NOMO-1 (cell line): ENCODE data around the gene KCNJ15.

ENCODE experiments used
- DNase-seq, 2 experiments: peaks; one replicate each; lab custom pipeline; 2025; ENCODE audit not compliant: unreplicated experiment in 2 of 2; lab: John Stamatoyannopoulos, UW

The KCNJ15 gene

GRCh38 chr21:38297194-38297631 is 40.4 kb downstream of the KCNJ15 start:
- DNase-seq: peak; percentile 26 to 65

- no peak for DNase-seq
These were observed 41.1 kb downstream of the KCNJ15 start for GRCh38 chr21:38297871-38298270.

- DNase-seq: no peak
These were observed 42.0 kb downstream of the KCNJ15 start for GRCh38 chr21:38298832-38299231.

- DNase-seq: no peak
These were observed 42.9 kb downstream of the KCNJ15 start for GRCh38 chr21:38299671-38300070.

GRCh38 chr21:38300141-38300578 is 43.4 kb downstream of the KCNJ15 start:
- DNase-seq: no peak

GRCh38 chr21:38301321-38302214 is 44.8 kb downstream of the KCNJ15 start:
- DNase-seq: no peak

GRCh38 chr21:38303300-38303699 is 46.5 kb downstream of the KCNJ15 start:
- DNase-seq: no peak

- peak; percentile 33 to 54 for DNase-seq
These were observed 49.8 kb downstream of the KCNJ15 start for GRCh38 chr21:38306433-38307141.

GRCh38 chr21:38307771-38308531 is 51.2 kb downstream of the KCNJ15 start:
- no peak for DNase-seq

- no peak for DNase-seq
These were observed 51.8 kb downstream of the KCNJ15 start for GRCh38 chr21:38308532-38309119.

GRCh38 chr21:38310646-38311485 is 54.1 kb downstream of the KCNJ15 start:
- DNase-seq: peak; percentile 61 to 92

GRCh38 chr21:38311765-38312164 is 55.0 kb downstream of the KCNJ15 start:
- DNase-seq: peak; percentile 63 to 64

GRCh38 chr21:38312822-38313221 is 56.0 kb downstream of the KCNJ15 start:
- peak in 1 of 2 experiments; percentile 48 for DNase-seq

- DNase-seq: no peak
These were observed 57.8 kb downstream of the KCNJ15 start for GRCh38 chr21:38314558-38314957.

GRCh38 chr21:38315122-38315521 is 58.3 kb downstream of the KCNJ15 start:
- DNase-seq: no peak

- no peak for DNase-seq
These were observed 63.0 kb downstream of the KCNJ15 start for GRCh38 chr21:38319781-38320180.

- DNase-seq: no peak
These were observed 64.8 kb downstream of the KCNJ15 start for GRCh38 chr21:38321568-38321967.

GRCh38 chr21:38322311-38322950 is 65.6 kb downstream of the KCNJ15 start:
- DNase-seq: no peak
